GM23338 (cell line): Measurements from ENCODE around the gene C1orf21. TPM values are rescaled to one million over a fixed set of nuclear protein-coding genes. Genes with fewer than 3 reads are reported as not detected.
A peak's percentile ranks its signal among the peaks of the same experiment; 100 is the strongest.

Source experiments
- ATAC-seq: fragments of 200-7000 bp; cut with Tn5 transposase; 3 replicates; pipeline ENCODE4 v1.9.1; 2020
- DNase-seq: peaks from one replicate; pipeline ENCODE4 v3.0.0-alpha.2; 2015; ENCODE audit warnings: low spot score
- H2AFZ ChIP-seq: fragments of 200-600 bp; sonication (generic); 2 replicates; pipeline ENCODE4 v1.8.0; 2016; ENCODE audit warnings: antibody characterized with exemption, mild to moderate bottlenecking, moderate library complexity
- H3F3A ChIP-seq: fragments of 200-600 bp; sonication (generic); replicated peaks from 2 replicates; pipeline ENCODE4 v1.8.0; 2017; ENCODE audit warnings: antibody characterized with exemption, mixed run types, low read depth
- H3K27ac ChIP-seq: fragments of 200-600 bp; sonication (generic); 2 replicates; pipeline ENCODE4 v1.6.1; 2016; ENCODE audit warnings: low read depth
- H3K27me3 ChIP-seq: fragments of 200-600 bp; sonication (generic); 2 replicates; pipeline ENCODE4 v1.8.0; 2016; ENCODE audit warnings: mild to moderate bottlenecking, mixed run types, moderate library complexity; ENCODE audit not compliant: insufficient read depth
- H3K36me3 ChIP-seq: fragments of 200-600 bp; sonication (generic); 2 replicates; pipeline ENCODE4 v1.8.0; 2016; ENCODE audit warnings: mild to moderate bottlenecking; ENCODE audit not compliant: insufficient read depth
- H3K4me1 ChIP-seq: fragments of 200-600 bp; sonication (generic); 2 replicates; pipeline ENCODE4 v1.8.0; 2016; ENCODE audit warnings: mild to moderate bottlenecking, moderate library complexity; ENCODE audit not compliant: insufficient read depth
- H3K4me2 ChIP-seq: fragments of 200-600 bp; sonication (generic); 2 replicates; pipeline ENCODE4 v1.7.1; 2017; ENCODE audit warnings: mixed run types
- H3K4me3 ChIP-seq: fragments of 200-600 bp; sonication (generic); 2 replicates; pipeline ENCODE4 v1.6.1; 2016; ENCODE audit warnings: mixed run types
- H3K79me2 ChIP-seq: fragments of 200-600 bp; sonication (generic); replicated peaks from 2 replicates; pipeline ENCODE4 v1.8.0; 2017; ENCODE audit warnings: mild to moderate bottlenecking; ENCODE audit not compliant: insufficient read depth
- H3K9me2 ChIP-seq: fragments of 200-600 bp; sonication (generic); 2 replicates; pipeline ENCODE4 v1.8.0; 2017; ENCODE audit not compliant: insufficient read depth
- H4K20me1 ChIP-seq: fragments of 200-600 bp; sonication (generic); replicated peaks from 2 replicates; pipeline ENCODE4 v1.8.0; 2017; ENCODE audit warnings: mild to moderate bottlenecking; ENCODE audit not compliant: insufficient read depth
- H3K27ac Mint-ChIP-seq: 2 replicates; pipeline ENCODE4 v1.8.0; 2020; ENCODE audit warnings: inconsistent platforms, mild to moderate bottlenecking, moderate library complexity, mixed read lengths
- H3K27me3 Mint-ChIP-seq: 3 replicates; pipeline ENCODE4 v1.8.0; 2022; ENCODE audit warnings: low read depth, mild to moderate bottlenecking, moderate library complexity, mixed read lengths, inconsistent platforms; ENCODE audit not compliant: insufficient read depth, poor library complexity
- H3K36me3 Mint-ChIP-seq: 3 replicates; pipeline ENCODE4 v1.8.0; 2021; ENCODE audit warnings: low read depth, mild to moderate bottlenecking, inconsistent platforms, moderate library complexity, mixed read lengths
- H3K4me1 Mint-ChIP-seq: 3 replicates; pipeline ENCODE4 v1.8.0; 2020; ENCODE audit warnings: mild to moderate bottlenecking, inconsistent platforms, mixed read lengths
- H3K4me3 Mint-ChIP-seq: 3 replicates; pipeline ENCODE4 v1.8.0; 2021; ENCODE audit warnings: moderate library complexity, mild to moderate bottlenecking, inconsistent platforms, mixed read lengths
- H3K9me3 Mint-ChIP-seq: 3 replicates; pipeline ENCODE4 v1.8.0; 2020; ENCODE audit warnings: moderate library complexity, mild to moderate bottlenecking, inconsistent platforms, mixed read lengths
- CREB1 ChIP-seq: fragments of 250-450 bp; sonication (Bioruptor Pico); IDR thresholded peaks from 2 replicates; pipeline ENCODE4 v1.5.0; 2020; ENCODE audit warnings: low read depth, mild to moderate bottlenecking, moderate library complexity
- NANOG ChIP-seq: IDR thresholded peaks from 2 replicates; pipeline ENCODE4 v1.6.1; 2016; ENCODE audit warnings: antibody characterized with exemption, borderline replicate concordance
- ZNF114 ChIP-seq: fragments of 250-450 bp; sonication (Bioruptor Pico); IDR thresholded peaks from 2 replicates; pipeline ENCODE4 v1.5.0; 2020; ENCODE audit warnings: mild to moderate bottlenecking, moderate library complexity
- ZNF462 ChIP-seq: fragments of 250-450 bp; sonication (Bioruptor Pico); IDR thresholded peaks from 2 replicates; pipeline ENCODE4 v1.5.0; 2020; ENCODE audit warnings: mild to moderate bottlenecking, moderate library complexity
- polyA plus RNA-seq: library from polyadenylated mRNA; unstranded; fragments of >200 nt; fragmentation: Nextera tagmentation; extraction: Ambion mirVana; gene quantifications from 2 replicates; pipeline ENCODE4 v1.2.1, GENCODE V29; 2016
- total RNA-seq: library from RNA; depleted of rRNA; stranded (reverse); fragments of >200 nt; shearing (Covaris generic); gene quantifications from 2 replicates; pipeline ENCODE4 v1.2.3, GENCODE V29; 2014

Gene C1orf21
- total and polyA plus RNA-seq, 2 experiments from 2014 or later = 28.0 to 40.4 TPM

- TF ChIP-seq ZNF462 (CRISPR knock-in tag) = no peak
- no peak for TF ChIP-seq NANOG
- TF ChIP-seq ZNF114 (CRISPR knock-in tag) = no peak
Observed at GRCh38 chr1:184483101-184483683, 96.4 kb downstream of the C1orf21 start (continued).

- Histone ChIP-seq H3K4me3 (no peak overlapping the region), H3K9me2 (peaks cover 8% of the 10 kb centered on the region; the same call in 1 of the 2 replicates), H3K4me2 (peak overlapping the region; percentile 66; the same call in 1 of the 2 replicates), H4K20me1 (no peaks in the 10 kb centered on the region), H3K79me2 (peaks cover 74% of the 10 kb centered on the region), H3K36me3 (no peaks in the 10 kb centered on the region), H3K27ac (peak overlapping the region; percentile 64), H3F3A (no peaks in the 10 kb centered on the region; the same call in 1 of the 2 replicates), H2AFZ (no peak overlapping the region), H3K4me1 (peaks cover 44% of the 10 kb centered on the region), H3K27me3 (no peaks in the 10 kb centered on the region)
- H3K36me3 Mint-ChIP-seq = peaks cover 4% of the 10 kb centered on the region; the same call in 1 of the 3 replicates
- no peak for ATAC-seq
- peaks cover 49% of the 10 kb centered on the region for H3K4me1 Mint-ChIP-seq
- DNase-seq = no peak
- no peak overlapping the region; the same call in 1 of the 2 replicates for H3K27ac Mint-ChIP-seq
- no peaks in the 10 kb centered on the region for H3K9me3 Mint-ChIP-seq
- no peak overlapping the region for H3K4me3 Mint-ChIP-seq
- H3K27me3 Mint-ChIP-seq = peaks cover 5% of the 10 kb centered on the region
- TF ChIP-seq CREB1 (CRISPR knock-in tag) = no peak
- no peak for TF ChIP-seq NANOG
- no peak for TF ChIP-seq ZNF462 (CRISPR knock-in tag)
Observed at GRCh38 chr1:184485751-184486723, 99.2 kb downstream of the C1orf21 start.
